Hepatocyte (in vitro differentiated cells): Measurements from ENCODE around the gene SH2B2. TPM values are rescaled to one million over a fixed set of nuclear protein-coding genes. Genes with fewer than 3 reads are reported as not detected.

Experiments used
- DNase-seq: peaks from one replicate; pipeline ENCODE4 v3.0.0-alpha.2; 2016; ENCODE audit warnings: low spot score
- H2AFZ ChIP-seq: fragments of 200-600 bp; sonication (generic); 2 replicates; pipeline ENCODE4 v1.6.0; 2016; ENCODE audit warnings: antibody characterized with exemption, mild to moderate bottlenecking
- H3K27ac ChIP-seq: fragments of 200-600 bp; sonication (generic); 2 replicates; pipeline ENCODE4 v1.5.1; 2016; ENCODE audit warnings: mild to moderate bottlenecking
- H3K27me3 ChIP-seq: fragments of 200-600 bp; sonication (generic); 2 replicates; pipeline ENCODE4 v1.6.1; 2016
- H3K36me3 ChIP-seq: fragments of 200-600 bp; sonication (generic); replicated peaks from 2 replicates; pipeline ENCODE4 v1.5.1; 2016; ENCODE audit warnings: low read depth; ENCODE audit not compliant: insufficient read depth
- H3K4me1 ChIP-seq: fragments of 200-600 bp; sonication (generic); 2 replicates; pipeline ENCODE4 v1.5.1; 2016; ENCODE audit warnings: mild to moderate bottlenecking, moderate library complexity; ENCODE audit not compliant: insufficient read depth
- H3K4me2 ChIP-seq: fragments of 200-600 bp; sonication (generic); 2 replicates; pipeline ENCODE4 v1.6.0; 2016
- H3K4me3 ChIP-seq: fragments of 200-600 bp; sonication (generic); 2 replicates; pipeline ENCODE4 v1.5.1; 2016; ENCODE audit warnings: mild to moderate bottlenecking
- H3K79me2 ChIP-seq: fragments of 200-600 bp; sonication (generic); 2 replicates; pipeline ENCODE4 v1.6.0; 2017; ENCODE audit warnings: mild to moderate bottlenecking
- H3K9me2 ChIP-seq: fragments of 200-600 bp; sonication (generic); replicated peaks from 2 replicates; pipeline ENCODE4 v1.6.0; 2017; ENCODE audit warnings: mild to moderate bottlenecking; ENCODE audit not compliant: insufficient read depth
- H3K9me3 ChIP-seq: fragments of 200-600 bp; sonication (generic); 2 replicates; pipeline ENCODE4 v1.5.1; 2016; ENCODE audit warnings: low read depth, mild to moderate bottlenecking
- H4K20me1 ChIP-seq: fragments of 200-600 bp; sonication (generic); 2 replicates; pipeline ENCODE4 v1.6.0; 2016; ENCODE audit warnings: mild to moderate bottlenecking; ENCODE audit not compliant: insufficient read depth, poor library complexity, severe bottlenecking
- CTCF ChIP-seq: fragments of 200-600 bp; sonication (generic); IDR thresholded peaks from 2 replicates; pipeline ENCODE4 v1.5.1; 2016; ENCODE audit warnings: antibody characterized with exemption, mild to moderate bottlenecking; ENCODE audit not compliant: poor library complexity
- EZH2 ChIP-seq: fragments of 200-600 bp; sonication (generic); IDR thresholded peaks from 2 replicates; pipeline ENCODE4 v1.6.1; 2016; ENCODE audit warnings: antibody characterized with exemption, mild to moderate bottlenecking, borderline replicate concordance
- EZH2phosphoT487 ChIP-seq: fragments of 200-600 bp; sonication (generic); IDR thresholded peaks from one replicate; pipeline ENCODE4 v1.6.1; 2018; ENCODE audit warnings: antibody characterized with exemption, mild to moderate bottlenecking, low read depth, moderate library complexity; ENCODE audit not compliant: unreplicated experiment, severe bottlenecking
- WGBS: methylation state at CpG from one replicate; pipeline ENCODE4 v1.1.6; 2016; ENCODE audit warnings: low lambda C conversion rate; ENCODE audit errors: missing lambda C conversion rate; 5-methylcytosine and 5-hydroxymethylcytosine counted together
- polyA plus RNA-seq: library from polyadenylated mRNA; unstranded; fragments of >200 nt; fragmentation: Nextera tagmentation; extraction: Ambion mirVana; gene quantifications from 2 replicates; pipeline ENCODE4 v1.2.1, GENCODE V29; 2016
- total RNA-seq: library from RNA; depleted of rRNA; stranded (reverse); fragments of >200 nt; gene quantifications from 2 replicates; pipeline ENCODE4 v1.2.3, GENCODE V29; 2014

SH2B2 gene
- total and polyA plus RNA-seq, 2 experiments from 2014 or later = 3.2 to 7.1 TPM

- no peaks in the 10 kb centered on the region for H3K27me3 ChIP-seq
- H3K79me2 ChIP-seq = no peaks in the 10 kb centered on the region
- H3K9me2 ChIP-seq = no peaks in the 10 kb centered on the region
- peaks cover 11% of the 10 kb centered on the region for H3K4me1 ChIP-seq
- no peaks in the 10 kb centered on the region for H3K9me3 ChIP-seq
- WGBS = 39% methylated on average over 17 of the region's 17 CpGs
- no peak overlapping the region for H2AFZ ChIP-seq
- no peaks in the 10 kb centered on the region for H3K36me3 ChIP-seq
- H3K27ac ChIP-seq = no peak overlapping the region
- DNase-seq = peak; percentile 65
- no peak overlapping the region for H3K4me3 ChIP-seq
- peak overlapping the region; percentile 60 for H3K4me2 ChIP-seq
- no peak for TF ChIP-seq CTCF
- TF ChIP-seq EZH2 = no peak
- TF ChIP-seq EZH2phosphoT487 = no peak
- H4K20me1 ChIP-seq = no peaks in the 10 kb centered on the region
Observed at GRCh38 chr7:102306916-102307677, 20.4 kb downstream of the SH2B2 start.

- peaks cover 11% of the 10 kb centered on the region for H3K4me1 ChIP-seq
- H3K27me3 ChIP-seq = no peaks in the 10 kb centered on the region
- no peak overlapping the region for H3K4me3 ChIP-seq
- WGBS = 94% methylated on average over 9 of the region's 9 CpGs
- no peaks in the 10 kb centered on the region for H4K20me1 ChIP-seq
- no peaks in the 10 kb centered on the region for H3K36me3 ChIP-seq
- no peak for DNase-seq
- no peak overlapping the region for H3K27ac ChIP-seq
- H3K9me2 ChIP-seq = no peaks in the 10 kb centered on the region
- no peak overlapping the region for H2AFZ ChIP-seq
- no peaks in the 10 kb centered on the region for H3K79me2 ChIP-seq
- H3K9me3 ChIP-seq = no peaks in the 10 kb centered on the region
- TF ChIP-seq EZH2 (no peak), CTCF (no peak), EZH2phosphoT487 (no peak)
- H3K4me2 ChIP-seq = no peak overlapping the region
Observed at GRCh38 chr7:102310414-102310815, 23.7 kb downstream of the SH2B2 start.

GRCh38 chr7:102312317-102312716 lies 25.6 kb downstream of the SH2B2 start:
- Histone ChIP-seq H3K9me2 (no peaks in the 10 kb centered on the region), H3K4me3 (no peak overlapping the region), H3K4me2 (no peak overlapping the region), H4K20me1 (no peaks in the 10 kb centered on the region), H3K79me2 (no peaks in the 10 kb centered on the region), H3K9me3 (no peaks in the 10 kb centered on the region), H3K27me3 (no peaks in the 10 kb centered on the region), H2AFZ (no peak overlapping the region), H3K4me1 (peaks cover 3% of the 10 kb centered on the region), H3K27ac (no peak overlapping the region), H3K36me3 (no peaks in the 10 kb centered on the region)
- TF ChIP-seq CTCF (no peak), EZH2phosphoT487 (no peak), EZH2 (no peak)
- WGBS = 97% methylated on average over 2 of the region's 2 CpGs
- DNase-seq = no peak
